Stomach (tissue), 9 donors: ENCODE results near the gene ARID4B. TPM values are rescaled to one million over a fixed set of nuclear protein-coding genes. Genes with fewer than 3 reads are reported as not detected.
"Not testable (repeated sequence)": the region's sequence is repeated elsewhere in the genome, so short reads cannot be mapped to it uniquely, and the experiment has no call there.

Experiments
- DNase-seq, 2 donors: peaks; one replicate each; pipeline versions ENCODE4 v3.0.0 to v3.0.0-alpha.2; 2013 to 2019
- H3K27ac ChIP-seq, 5 donors: fragments of 200-600 bp in 4 of 5; sonication (generic) in 4 of 5; one replicate each; pipeline ENCODE4 v1.5.1; 2013 to 2019; ENCODE audit warnings: mild to moderate bottlenecking in 1 of 5, moderate library complexity in 1 of 5
- H3K27me3 ChIP-seq, 3 donors: fragments of 200-600 bp; sonication (generic); one replicate each; pipeline ENCODE4 v1.5.1; 2017 to 2019; ENCODE audit warnings: mixed run types in 1 of 3
- H3K36me3 ChIP-seq, 4 donors: fragments of 200-600 bp; sonication (generic); 1 replicate in 3 of 4; 2 replicates in 1 of 4; pipeline ENCODE4 v1.5.1; 2016 to 2019
- H3K4me1 ChIP-seq, 4 donors: fragments of 200-600 bp; sonication (generic); one replicate each; pipeline ENCODE4 v1.5.1; 2016 to 2019
- H3K4me3 ChIP-seq, 4 donors: fragments of 200-600 bp; sonication (generic) in 3 of 4; one replicate each; pipeline ENCODE4 v1.5.1; 2016 to 2019; ENCODE audit warnings: mild to moderate bottlenecking in 1 of 4
- H3K9me3 ChIP-seq, 4 donors: fragments of 200-600 bp; sonication (generic); one replicate each; pipeline ENCODE4 v1.5.1; 2016 to 2019
- CTCF ChIP-seq, 7 experiments: fragments of 450-650 bp in 4 of 7; fragments of 200-600 bp in 3 of 7; sonication (generic) in 3 of 7; IDR thresholded peaks; one replicate each; pipeline ENCODE4 v1.5.1; 2016 to 2019; ENCODE audit warnings: antibody characterized with exemption in 7 of 7, control low read depth in 2 of 7, mild to moderate bottlenecking in 1 of 7
- EP300 ChIP-seq: sonication (generic); formaldehyde crosslinking; IDR thresholded peaks from one replicate; pipeline ENCODE4 v1.6.1; 2017; ENCODE audit warnings: antibody characterized with exemption
- POLR2A ChIP-seq, 4 donors: fragments of 450-650 bp; IDR thresholded peaks; one replicate each; pipeline ENCODE4 v1.6.1; 2016; ENCODE audit warnings: antibody characterized with exemption in 4 of 4, control low read depth in 2 of 4, mild to moderate bottlenecking in 1 of 4, moderate library complexity in 1 of 4
- POLR2AphosphoS5 ChIP-seq, 3 donors: sonication (generic); formaldehyde crosslinking; IDR thresholded peaks; one replicate each; pipeline ENCODE4 v1.6.1; 2016; ENCODE audit warnings: antibody characterized with exemption in 3 of 3
- WGBS, 5 donors: extraction: QIAGEN DNeasy Blood & Tissue Kit in 3 of 5; methylation state at CpG; one replicate each; pipeline versions ENCODE4 v1.1.5 to v1.1.7; 2013 to 2018; 5-methylcytosine and 5-hydroxymethylcytosine counted together
- intact Hi-C: fragments of 100-400 bp; cut with DNase I; formaldehyde crosslinking; loops from one replicate; pipeline ENCODE4 v1.15.1; 2023; ENCODE audit warnings: low total_unique reads
- polyA plus RNA-seq, 3 donors: library from polyadenylated mRNA; stranded (reverse); fragments of 200-250 nt; gene quantifications; one replicate each; pipeline ENCODE4 v1.2.3, GENCODE V29; 2013
- total RNA-seq, 5 donors: library from RNA; depleted of rRNA; stranded (reverse); fragments of >200 nt; gene quantifications; one replicate each; pipeline versions ENCODE4 v1.1.0 to v1.2.3, GENCODE V29; 2014 to 2016
- donor health status: healthy with polysubstance abuse.
- donor health status: Bipolar disorder and iron deficiency.
- donor health status: healthy.

Gene ARID4B
- total and polyA plus RNA-seq, 8 donors, result 9.5 to 102 (median 30.5) TPM

GRCh38 chr1:235262539-235262938 is 65.4 kb downstream of the ARID4B start:
- intact Hi-C loops, result no loop called here
- Histone ChIP-seq H3K36me3 (peaks cover 0 to 11% (median 4%) of the 10 kb centered on the region in 4 donors), H3K27ac (no peak overlapping the region), H3K4me1 (peaks cover 4 to 82% (median 54%) of the 10 kb centered on the region in 4 donors), H3K9me3 (no peaks in the 10 kb centered on the region), H3K27me3 (no peaks in the 10 kb centered on the region), H3K4me3 (no peak overlapping the region)
- 96 to 99% (median 97%) methylated on average over 3 of the region's 3 CpGs for WGBS, 5 donors
- TF ChIP-seq CTCF (IDR thresholded peaks at IDR 0.05) (no peak), EP300 (no peak), POLR2AphosphoS5 (IDR thresholded peaks at IDR 0.05) (no peak), POLR2A (IDR thresholded peaks at IDR 0.05) (no peak)
- no peak for DNase-seq

GRCh38 chr1:235261243-235261642 is 66.7 kb downstream of the ARID4B start:
- Histone ChIP-seq H3K4me1 (peaks cover 0 to 76% (median 50%) of the 10 kb centered on the region in 4 donors), H3K9me3 (no peaks in the 10 kb centered on the region), H3K4me3 (no peak overlapping the region), H3K27me3 (no peaks in the 10 kb centered on the region), H3K27ac (no peak overlapping the region), H3K36me3 (peaks cover 0 to 12% (median 4%) of the 10 kb centered on the region in 4 donors)
- intact Hi-C loops, result no loop called here
- DNase-seq, result no peak
- TF ChIP-seq POLR2AphosphoS5 (IDR thresholded peaks at IDR 0.05) (no peak), EP300 (no peak), POLR2A (IDR thresholded peaks at IDR 0.05) (no peak), CTCF (IDR thresholded peaks at IDR 0.05) (no peak)
- WGBS, 5 donors, result 80 to 90% (median 88%) methylated on average over 4 of the region's 4 CpGs

- Histone ChIP-seq H3K36me3 (peaks cover 0 to 12% (median 4%) of the 10 kb centered on the region in 4 donors), H3K4me1 (peaks cover 0 to 56% (median 38%) of the 10 kb centered on the region in 4 donors), H3K27ac (peak overlapping the region in 3 of 5 donors; percentile 43 to 69 (median 46)), H3K4me3 (no peak overlapping the region), H3K27me3 (no peaks in the 10 kb centered on the region), H3K9me3 (no peaks in the 10 kb centered on the region)
- 38 to 54% (median 50%) methylated on average over 1 of the region's 1 CpG for WGBS, 5 donors
- intact Hi-C loops, result loop anchor here (10.0 kb wide), 1 partner anchor 156 kb away; no protein-coding TSS in a partner anchor
- TF ChIP-seq POLR2AphosphoS5 (IDR thresholded peaks at IDR 0.05), result peak in 1 of 3 donors; percentile 43
- peak in 1 of 7 experiments; percentile 27 for TF ChIP-seq CTCF (IDR thresholded peaks at IDR 0.05)
- no peak for TF ChIP-seq POLR2A (IDR thresholded peaks at IDR 0.05)
- DNase-seq, result peak; percentile 27 to 73
Observed at GRCh38 chr1:235259133-235259778, 68.7 kb downstream of the ARID4B start.

- 84 to 90% (median 90%) methylated on average over 6 of the region's 6 CpGs for WGBS, 5 donors
- not testable (repeated sequence) for H3K27me3 ChIP-seq, DNase-seq, H3K9me3 ChIP-seq, H3K4me3 ChIP-seq
- peak overlapping the region in 1 of 5 donors; percentile 69 for H3K27ac ChIP-seq
- intact Hi-C loops, result loop anchor here (10.0 kb wide), 1 partner anchor 157 kb away; no protein-coding TSS in a partner anchor
- peaks cover 0 to 59% (median 44%) of the 10 kb centered on the region in 4 donors for H3K4me1 ChIP-seq
- peaks cover 0 to 12% (median 4%) of the 10 kb centered on the region in 4 donors for H3K36me3 ChIP-seq
Observed at GRCh38 chr1:235258068-235258467, 69.9 kb downstream of the ARID4B start.

- TF ChIP-seq POLR2AphosphoS5 (IDR thresholded peaks at IDR 0.05), result no peak
- no peak for TF ChIP-seq CTCF (IDR thresholded peaks at IDR 0.05)
- no peak for TF ChIP-seq EP300
- TF ChIP-seq POLR2A (IDR thresholded peaks at IDR 0.05), result no peak
- Histone ChIP-seq H3K27ac (no peak overlapping the region), H3K4me3 (no peak overlapping the region), H3K27me3 (no peaks in the 10 kb centered on the region), H3K9me3 (no peaks in the 10 kb centered on the region), H3K36me3 (peaks cover 0 to 19% (median 4%) of the 10 kb centered on the region in 4 donors), H3K4me1 (peaks cover 4 to 63% (median 39%) of the 10 kb centered on the region in 4 donors)
- intact Hi-C loops, result loop anchor here (10.0 kb wide), 1 partner anchor 160 kb away; no protein-coding TSS in a partner anchor
- DNase-seq, result no peak
- WGBS, 5 donors, result 67 to 93% (median 72%) methylated on average over 1 of the region's 1 CpG
Observed at GRCh38 chr1:235254721-235255120, 73.3 kb downstream of the ARID4B start.
